KMS-11 (cell line): Measurements from ENCODE around the gene ACER2.

ENCODE experiments used
- H2AFZ ChIP-seq: fragments of 200-600 bp; sonication (generic); 2 replicates; pipeline ENCODE4 v1.6.1; 2016; ENCODE audit warnings: antibody characterized with exemption, mixed run types, low read depth
- H3K27ac ChIP-seq: fragments of 200-600 bp; sonication (generic); 2 replicates; pipeline ENCODE4 v1.6.1; 2016; ENCODE audit warnings: mild to moderate bottlenecking, mixed run types
- H3K27me3 ChIP-seq: fragments of 200-600 bp; sonication (generic); 2 replicates; pipeline ENCODE4 v1.6.1; 2017; ENCODE audit warnings: mild to moderate bottlenecking, low read depth, mixed run types, moderate library complexity; ENCODE audit not compliant: insufficient read depth
- H3K36me3 ChIP-seq: fragments of 200-600 bp; sonication (generic); 2 replicates; pipeline ENCODE4 v1.6.1; 2017; ENCODE audit warnings: mild to moderate bottlenecking, mixed run types; ENCODE audit not compliant: insufficient read depth
- H3K4me1 ChIP-seq: fragments of 200-600 bp; sonication (generic); 2 replicates; pipeline ENCODE4 v1.6.1; 2016; ENCODE audit warnings: mild to moderate bottlenecking, low read depth, mixed run types; ENCODE audit not compliant: poor library complexity, severe bottlenecking
- H3K4me2 ChIP-seq: fragments of 200-600 bp; sonication (generic); 2 replicates; pipeline ENCODE4 v1.7.0; 2016; ENCODE audit warnings: mild to moderate bottlenecking, mixed run types
- H3K4me3 ChIP-seq: fragments of 200-600 bp; sonication (generic); IDR thresholded peaks from 2 replicates; pipeline ENCODE4 v1.6.1; 2017; ENCODE audit warnings: low read depth, low read length, mixed read lengths; ENCODE audit not compliant: insufficient read depth
- H3K79me2 ChIP-seq: fragments of 200-600 bp; sonication (generic); 2 replicates; pipeline ENCODE4 v1.6.1; 2016; ENCODE audit warnings: low read depth, mixed run types; ENCODE audit not compliant: insufficient read depth
- H3K9ac ChIP-seq: fragments of 200-600 bp; sonication (generic); 2 replicates; pipeline ENCODE4 v1.6.1; 2016; ENCODE audit warnings: mild to moderate bottlenecking, mixed run types
- H4K20me1 ChIP-seq: fragments of 200-600 bp; sonication (generic); 2 replicates; pipeline ENCODE4 v1.6.1; 2016; ENCODE audit warnings: mild to moderate bottlenecking, mixed run types; ENCODE audit not compliant: insufficient read depth
- TF ChIP-seq, protein P1 (sequence below): fragments of 200-600 bp; sonication (generic); conservative IDR thresholded peaks from 2 replicates; pipeline ENCODE4 v1.6.1; 2017; ENCODE audit warnings: low read depth, mild to moderate bottlenecking, antibody characterized with exemption, low read length, moderate library complexity, mixed read lengths

The ACER2 gene

DNA sequence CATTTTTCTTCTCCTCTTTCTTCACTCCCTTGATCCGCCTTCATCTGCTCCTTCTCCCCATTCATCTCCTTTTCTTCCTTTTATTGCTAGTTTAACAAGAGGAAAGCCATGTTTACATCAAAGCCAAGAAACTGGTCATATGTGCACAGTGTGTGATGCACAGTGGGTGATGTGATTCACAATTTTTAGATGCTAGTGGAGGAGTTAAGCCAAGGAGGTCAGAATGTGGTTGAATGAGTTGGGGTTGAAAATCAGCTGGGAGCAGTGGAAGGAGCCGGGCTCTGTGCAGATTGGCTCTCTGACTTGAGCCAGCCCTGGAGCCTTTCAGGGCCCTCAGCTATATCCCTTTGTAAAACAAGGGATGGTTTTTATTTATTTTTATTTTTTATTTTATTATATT, 7.3 kb downstream of the ACER2 start:
- Histone ChIP-seq H3K9ac (no peak overlapping the region), H3K79me2 (no peaks in the 10 kb centered on the region), H2AFZ (no peak overlapping the region), H3K4me3 (no peak overlapping the region), H3K36me3 (no peaks in the 10 kb centered on the region), H3K4me2 (no peak overlapping the region), H3K27ac (no peak overlapping the region), H3K27me3 (no peaks in the 10 kb centered on the region), H4K20me1 (no peaks in the 10 kb centered on the region), H3K4me1 (no peaks in the 10 kb centered on the region)
- TF ChIP-seq, protein P1, sequence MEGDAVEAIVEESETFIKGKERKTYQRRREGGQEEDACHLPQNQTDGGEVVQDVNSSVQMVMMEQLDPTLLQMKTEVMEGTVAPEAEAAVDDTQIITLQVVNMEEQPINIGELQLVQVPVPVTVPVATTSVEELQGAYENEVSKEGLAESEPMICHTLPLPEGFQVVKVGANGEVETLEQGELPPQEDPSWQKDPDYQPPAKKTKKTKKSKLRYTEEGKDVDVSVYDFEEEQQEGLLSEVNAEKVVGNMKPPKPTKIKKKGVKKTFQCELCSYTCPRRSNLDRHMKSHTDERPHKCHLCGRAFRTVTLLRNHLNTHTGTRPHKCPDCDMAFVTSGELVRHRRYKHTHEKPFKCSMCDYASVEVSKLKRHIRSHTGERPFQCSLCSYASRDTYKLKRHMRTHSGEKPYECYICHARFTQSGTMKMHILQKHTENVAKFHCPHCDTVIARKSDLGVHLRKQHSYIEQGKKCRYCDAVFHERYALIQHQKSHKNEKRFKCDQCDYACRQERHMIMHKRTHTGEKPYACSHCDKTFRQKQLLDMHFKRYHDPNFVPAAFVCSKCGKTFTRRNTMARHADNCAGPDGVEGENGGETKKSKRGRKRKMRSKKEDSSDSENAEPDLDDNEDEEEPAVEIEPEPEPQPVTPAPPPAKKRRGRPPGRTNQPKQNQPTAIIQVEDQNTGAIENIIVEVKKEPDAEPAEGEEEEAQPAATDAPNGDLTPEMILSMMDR, result no peak

DNA sequence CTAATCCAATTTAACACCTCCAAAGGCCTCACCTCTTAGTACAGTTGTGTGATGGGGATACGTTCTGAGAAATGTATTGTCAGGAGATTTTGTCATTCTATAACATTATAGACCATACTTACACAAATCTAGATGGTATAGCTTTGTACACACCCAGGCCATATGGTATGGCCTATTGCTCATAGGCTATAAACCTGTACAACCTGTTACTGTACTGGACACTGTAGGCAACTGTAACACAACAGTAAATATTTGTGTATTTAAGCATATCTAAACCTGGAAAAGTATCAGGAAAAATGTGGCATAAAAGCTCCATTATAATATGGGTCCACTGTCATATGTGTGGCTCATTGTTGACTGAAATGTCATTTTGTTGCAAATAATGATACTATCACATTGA, 12.1 kb downstream of the ACER2 start:
- Histone ChIP-seq H3K79me2 (no peaks in the 10 kb centered on the region), H3K4me2 (no peak overlapping the region), H3K27me3 (no peaks in the 10 kb centered on the region), H2AFZ (no peak overlapping the region), H3K36me3 (no peaks in the 10 kb centered on the region), H3K4me1 (no peaks in the 10 kb centered on the region), H3K9ac (no peak overlapping the region), H4K20me1 (no peaks in the 10 kb centered on the region), H3K27ac (no peak overlapping the region), H3K4me3 (no peak overlapping the region)
- TF ChIP-seq, protein P1, result no peak

DNA sequence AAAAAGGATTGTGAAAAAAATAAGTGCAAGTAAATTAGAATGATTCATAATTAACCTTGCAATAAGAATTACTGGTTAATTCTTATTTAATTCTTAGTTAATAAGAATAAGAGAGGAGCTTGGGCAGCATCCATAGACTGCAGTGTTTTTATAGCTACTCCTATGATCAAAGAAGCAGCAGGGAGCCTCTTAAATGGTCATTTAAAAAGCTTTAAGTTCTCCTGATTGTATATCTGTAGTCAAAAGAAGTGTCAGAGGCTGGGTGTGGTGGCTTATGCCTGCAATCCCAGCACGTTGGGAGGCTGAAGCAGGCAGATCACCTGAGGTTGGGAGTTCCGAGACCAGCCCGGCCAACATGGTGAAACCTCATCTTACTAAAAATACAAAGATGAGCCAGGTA, 14.4 kb downstream of the ACER2 start:
- no peak overlapping the region for H3K9ac ChIP-seq
- H3K79me2 ChIP-seq, result no peaks in the 10 kb centered on the region
- TF ChIP-seq, protein P1, result no peak
- H3K27ac ChIP-seq, result no peak overlapping the region
- H3K4me3 ChIP-seq, result no peak overlapping the region
- H4K20me1 ChIP-seq, result no peaks in the 10 kb centered on the region
- no peaks in the 10 kb centered on the region for H3K27me3 ChIP-seq
- H3K4me2 ChIP-seq, result no peak overlapping the region
- no peak overlapping the region for H2AFZ ChIP-seq
- no peaks in the 10 kb centered on the region for H3K4me1 ChIP-seq
- H3K36me3 ChIP-seq, result no peaks in the 10 kb centered on the region

DNA sequence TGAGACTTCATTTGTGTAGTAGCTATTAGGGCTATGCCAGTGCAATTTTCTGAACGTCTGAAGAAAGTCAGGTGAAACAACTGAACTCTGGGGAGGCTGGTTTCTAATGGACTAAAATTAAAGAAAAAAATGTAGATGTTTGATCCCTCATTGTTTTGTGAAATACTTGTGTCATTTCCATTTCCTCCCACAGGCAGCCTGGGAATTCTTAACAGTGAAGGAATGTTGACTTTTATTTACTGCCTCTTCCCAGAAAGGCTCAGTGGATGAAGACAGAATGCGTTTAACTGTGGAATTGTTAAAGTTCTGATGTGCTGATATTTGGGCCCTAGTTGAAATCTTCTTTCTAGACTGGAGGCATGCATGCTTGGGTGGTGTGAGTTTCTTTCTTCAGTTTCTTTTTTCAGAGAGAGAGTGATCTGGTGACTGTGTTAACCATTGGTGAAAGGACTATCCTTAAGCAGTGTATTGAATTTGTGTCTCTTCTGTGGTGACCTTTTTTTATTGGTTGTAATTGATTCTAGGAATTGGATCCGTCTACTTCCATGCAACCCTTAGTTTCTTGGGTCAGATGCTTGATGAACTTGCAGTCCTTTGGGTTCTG, 15.5 kb downstream of the ACER2 start:
- Histone ChIP-seq H3K4me2 (no peak overlapping the region), H3K27me3 (no peaks in the 10 kb centered on the region), H3K9ac (no peak overlapping the region), H3K79me2 (no peaks in the 10 kb centered on the region), H4K20me1 (no peaks in the 10 kb centered on the region), H3K4me3 (no peak overlapping the region), H3K27ac (no peak overlapping the region), H3K4me1 (no peaks in the 10 kb centered on the region), H2AFZ (no peak overlapping the region), H3K36me3 (no peaks in the 10 kb centered on the region)
- TF ChIP-seq, protein P1, result no peak

DNA sequence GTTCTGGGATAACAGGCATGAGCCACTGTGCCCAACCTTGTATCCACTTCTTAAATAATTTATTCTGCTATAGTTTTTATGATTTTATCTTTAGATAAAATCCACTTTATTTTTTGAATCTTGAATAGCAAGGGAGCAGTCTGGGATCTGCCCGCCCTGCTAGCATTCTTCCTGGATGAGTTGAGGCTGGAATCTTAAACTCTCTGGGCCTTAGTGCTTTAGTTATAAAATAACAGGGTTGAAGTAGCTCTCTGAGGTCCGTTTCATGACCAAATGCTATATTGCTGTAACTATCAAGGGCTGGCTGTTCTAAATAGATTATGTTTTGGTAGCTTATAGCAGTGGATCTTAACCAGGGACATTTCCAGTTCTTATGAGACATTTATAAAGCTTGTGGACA, 20.8 kb downstream of the ACER2 start:
- H2AFZ ChIP-seq, result no peak overlapping the region
- no peaks in the 10 kb centered on the region for H3K79me2 ChIP-seq
- H3K4me2 ChIP-seq, result no peak overlapping the region
- H3K4me1 ChIP-seq, result no peaks in the 10 kb centered on the region
- no peak overlapping the region for H3K4me3 ChIP-seq
- H3K36me3 ChIP-seq, result no peaks in the 10 kb centered on the region
- no peak overlapping the region for H3K9ac ChIP-seq
- H4K20me1 ChIP-seq, result no peaks in the 10 kb centered on the region
- H3K27ac ChIP-seq, result no peak overlapping the region
- TF ChIP-seq, protein P1, result no peak
- no peaks in the 10 kb centered on the region for H3K27me3 ChIP-seq
